Measurements from ENCODE around the gene CAB39.

GRCh38 chr2:230863442-230864121, 150.9 kb downstream of the CAB39 start:
- no peak for TF ChIP-seq CTCF (IDR thresholded peaks at IDR 0.05; ENCODE audit: extremely low read depth in 1 of 2, insufficient read depth in 1 of 2, low read depth in 1 of 2, low read length in 2 of 2)
- no peak for TF ChIP-seq POLR2A (IDR thresholded peaks at IDR 0.05; ENCODE audit: low read depth, low read length)
- TF ChIP-seq EZH2 (IDR thresholded peaks at IDR 0.05; ENCODE audit: borderline replicate concordance, low read depth, low read length, severe bottlenecking), result no peak
- TF ChIP-seq GATA2 (IDR thresholded peaks at IDR 0.05; ENCODE audit: insufficient read depth, insufficient read length, low read depth, low read length), result no peak
- no peak for TF ChIP-seq POLR2AphosphoS5 (IDR thresholded peaks at IDR 0.05; ENCODE audit: insufficient read depth, low read depth, low read length)
- TF ChIP-seq MYC (IDR thresholded peaks at IDR 0.05; ENCODE audit: low read depth, low read length), result no peak

Data from endothelial cell of umbilical vein (primary cell).